T-helper 1 cell treated with Interleukin-12 subunit alpha and Interleukin-12 subunit beta and Interleukin-4 antibody, amounts not matched to agents 30 ng/mL and 1 ng/mL, for 36 hours (primary cell): ENCODE data around the gene EEIG1. TPM values are rescaled to one million over a fixed set of nuclear protein-coding genes. Genes with fewer than 3 reads are reported as not detected.
"Not testable (repeated sequence)": the region's sequence is repeated elsewhere in the genome, so short reads cannot be mapped to it uniquely, and the experiment has no call there.

Experiments used
- intact Hi-C: fragments of 100-400 bp; cut with micrococcal nuclease; formaldehyde crosslinking; loops from one replicate; pipeline ENCODE4 v1.15.1; 2024
- total RNA-seq: library from RNA; stranded (reverse); gene quantifications from 2 replicates; pipeline ENCODE4 v1.2.3, GENCODE V29; 2022

Gene EEIG1
- total RNA-seq: 175 and 186 TPM in 2 replicates

DNA sequence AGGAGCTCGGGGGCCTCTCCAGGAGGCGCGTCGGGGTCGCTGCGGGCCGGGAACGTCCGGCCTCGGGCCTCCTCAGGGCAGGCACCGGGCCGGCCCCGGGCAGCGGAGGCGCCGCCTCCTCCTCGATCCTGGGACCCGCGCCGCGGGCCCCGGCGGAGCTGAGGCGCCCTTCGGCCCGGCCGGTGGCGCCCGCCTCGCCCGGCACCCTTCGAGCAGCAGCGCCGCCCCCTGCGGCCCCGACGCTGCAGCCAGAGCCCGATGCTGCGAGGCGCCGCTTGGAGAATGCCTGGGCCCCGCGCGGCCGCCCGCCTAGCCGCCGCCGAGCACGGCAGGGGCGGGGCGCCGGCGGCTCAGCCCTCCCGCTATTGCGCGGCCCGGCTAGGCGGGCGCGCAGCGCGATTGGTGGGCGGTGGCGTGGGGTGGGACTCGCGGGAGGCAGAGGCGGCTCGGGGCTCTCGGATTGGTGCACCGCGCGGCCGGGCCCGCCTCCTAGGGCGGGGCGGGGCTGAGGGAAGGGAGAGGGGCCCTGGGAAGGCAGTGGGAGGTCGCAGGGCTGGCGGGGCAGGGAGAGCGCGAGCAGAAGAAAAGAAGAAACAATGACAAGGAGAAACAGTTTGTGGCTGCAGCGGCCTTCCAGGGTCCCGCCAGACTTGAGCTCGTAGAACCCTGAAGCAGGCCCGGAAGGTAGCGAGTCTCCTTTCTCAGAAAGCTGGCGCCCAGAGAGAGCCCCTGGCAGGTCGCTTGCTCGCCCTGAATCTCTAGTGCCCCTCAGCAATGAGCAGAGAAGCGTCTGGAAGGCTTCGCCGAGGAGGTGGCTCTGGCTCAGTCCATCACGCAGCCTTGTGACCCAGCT lies at the start of gene EEIG1:
Gene EEIG1, minus strand, starts transcription at position 284 of the 853 bp plus-strand sequence. CDS start 852 bp downstream, outside the sequence.
- intact Hi-C loops: loop anchor here (1.0 to 2.0 kb wide), 11 partner anchors 11 to 210 kb away; partner anchors contain the start of genes DPM2 and NAIF1

DNA sequence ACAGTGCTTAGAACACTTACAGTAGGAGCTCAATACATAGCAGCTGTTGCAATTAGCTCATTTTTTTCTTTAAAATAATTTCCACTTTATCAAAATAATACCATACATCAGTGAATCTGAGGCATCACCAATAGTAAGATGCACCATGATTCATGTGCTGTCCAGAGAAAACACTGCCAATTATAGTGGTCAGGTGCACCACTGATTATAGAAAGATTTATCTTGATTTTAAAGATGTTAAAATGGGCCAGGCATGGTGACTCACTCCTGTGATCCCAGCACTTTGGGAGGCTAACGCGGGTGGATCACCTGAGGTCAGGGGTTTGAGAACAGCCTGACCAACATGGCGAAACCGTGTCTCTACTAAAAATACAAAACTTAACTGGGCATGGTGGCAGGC lies 46.9 kb upstream of the EEIG1 start:
- intact Hi-C loops: loop anchor here (2.0 to 5.0 kb wide), 3 partner anchors 39 to 1040 kb away; partner anchors contain the start of genes NAIF1 and SH2D3C

- intact Hi-C loops: loop anchor here (1.0 to 5.0 kb wide), 6 partner anchors 20 to 1040 kb away; partner anchors contain the start of genes NAIF1 and SH2D3C
Observed at GRCh38 chr9:128026773-128027541, 46.2 kb upstream of the EEIG1 start.

DNA sequence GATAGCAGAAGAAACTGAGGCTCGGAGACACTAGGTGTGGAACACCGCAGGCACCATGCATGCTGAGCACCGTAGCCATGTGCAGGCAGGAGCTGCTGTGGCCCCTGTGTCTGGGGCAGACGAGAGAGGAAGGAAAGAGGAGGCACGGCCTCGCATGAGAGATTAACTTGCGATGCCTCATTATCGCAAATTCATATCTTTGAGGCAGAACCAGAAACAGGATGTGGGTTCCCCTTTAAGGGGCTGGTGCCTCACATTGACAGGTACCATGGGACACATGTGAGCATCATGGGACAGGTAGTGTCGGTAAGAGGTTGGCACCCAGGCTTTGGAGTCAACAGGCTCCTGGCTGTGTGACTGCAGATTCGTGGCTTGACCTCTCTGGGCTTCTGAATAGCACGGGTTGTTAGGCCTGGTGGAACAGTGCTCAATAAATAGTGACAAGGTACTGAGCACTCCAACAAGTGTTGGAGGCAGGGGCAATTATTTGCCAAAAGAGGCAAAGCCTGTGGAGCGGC lies 45.5 kb upstream of the EEIG1 start:
- intact Hi-C loops: loop anchor here (1.0 to 5.0 kb wide), 6 partner anchors 19 to 1039 kb away; partner anchors contain the start of genes NAIF1 and SH2D3C

- intact Hi-C loops: loop anchor here (1.0 to 5.0 kb wide), 7 partner anchors 8 to 1038 kb away; partner anchors contain the start of genes NAIF1 and SH2D3C
Observed at GRCh38 chr9:128025736-128026135, 44.9 kb upstream of the EEIG1 start.

GRCh38 chr9:128024761-128025308 lies 44.0 kb upstream of the EEIG1 start:
- intact Hi-C loops: loop anchor here (1.0 to 5.0 kb wide), 3 partner anchors 8 to 1038 kb away; partner anchors contain the start of gene SH2D3C

DNA sequence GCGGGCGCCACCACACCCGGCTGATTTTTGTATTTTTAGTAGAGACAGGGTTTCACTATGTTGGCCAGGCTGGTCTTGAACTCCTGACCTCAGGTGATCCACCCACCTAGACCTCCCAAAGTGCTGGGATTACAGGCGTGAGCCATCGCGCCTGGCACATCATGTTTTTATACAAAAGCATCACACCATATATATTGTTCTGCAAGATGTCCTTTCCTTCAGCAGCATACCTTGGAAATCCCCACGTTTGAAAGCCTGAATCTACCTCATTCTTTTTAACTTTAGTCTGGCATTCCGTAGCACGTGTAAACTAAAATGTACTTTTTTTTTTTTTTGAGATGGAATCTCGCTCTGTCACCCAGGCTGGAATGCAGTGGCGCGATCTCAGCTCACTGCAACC lies 42.9 kb upstream of the EEIG1 start:
- intact Hi-C loops: not testable (repeated sequence)

- intact Hi-C loops: no loop called here
Observed at GRCh38 chr9:128022886-128023285, 42.1 kb upstream of the EEIG1 start.

DNA sequence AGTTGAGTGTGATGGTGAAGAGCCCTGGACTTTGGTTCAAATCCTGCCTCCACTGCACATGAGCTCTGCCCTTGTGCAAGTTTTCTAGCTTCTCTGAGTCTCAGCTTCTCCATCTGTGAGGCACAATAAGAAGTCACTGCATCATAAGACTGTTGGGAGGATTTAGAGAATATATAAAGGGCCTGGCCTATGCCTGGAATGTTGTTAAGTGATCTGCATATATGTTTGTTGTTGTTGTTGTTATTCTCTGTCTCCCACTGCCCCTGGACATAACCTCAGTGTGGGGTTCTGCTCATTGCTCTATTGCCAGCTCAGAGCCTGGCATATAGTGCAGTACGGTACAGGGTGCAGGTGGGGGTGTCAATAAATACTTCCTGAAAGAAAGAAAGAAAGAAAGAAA lies 40.3 kb upstream of the EEIG1 start:
- intact Hi-C loops: no loop called here

GRCh38 chr9:128020692-128021091 lies 39.9 kb upstream of the EEIG1 start:
- intact Hi-C loops: no loop called here

- intact Hi-C loops: no loop called here
Observed at GRCh38 chr9:128015696-128016095, 34.9 kb upstream of the EEIG1 start.

DNA sequence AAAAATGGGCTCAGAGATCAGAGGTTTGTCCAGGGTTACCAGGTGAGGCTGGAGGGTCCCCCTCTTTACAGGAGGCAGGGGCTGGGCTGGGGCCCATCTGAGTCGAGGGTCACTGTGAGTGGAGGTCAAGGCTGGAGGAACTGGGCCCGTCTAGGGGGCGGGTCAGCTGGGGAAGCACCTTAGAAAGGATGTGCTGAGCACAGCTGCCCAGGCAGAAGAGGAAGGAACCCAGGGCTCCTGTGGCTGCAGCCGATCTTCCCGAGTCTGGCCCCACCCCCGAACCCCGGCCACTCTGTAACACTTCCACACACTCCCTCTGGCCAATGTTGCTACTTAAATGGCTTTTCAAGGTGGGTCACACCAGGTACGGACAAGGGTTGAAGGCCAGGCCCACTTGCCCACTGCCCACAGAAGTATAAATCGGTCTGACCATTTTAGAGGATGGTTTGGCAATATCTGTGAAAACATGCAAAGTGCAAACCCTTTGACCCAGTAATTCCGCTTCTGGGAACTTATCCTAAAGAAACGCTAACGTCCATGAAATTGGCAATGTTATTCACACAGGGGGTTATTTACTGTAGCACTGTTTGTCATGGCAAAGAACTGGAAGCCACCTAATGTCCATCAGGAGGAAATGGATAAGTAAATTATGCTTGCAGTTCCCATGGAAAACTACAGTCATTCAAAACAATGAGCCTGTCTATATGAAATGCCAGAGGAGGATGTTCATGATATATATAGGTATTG lies 30.5 kb upstream of the EEIG1 start:
- intact Hi-C loops: no loop called here

DNA sequence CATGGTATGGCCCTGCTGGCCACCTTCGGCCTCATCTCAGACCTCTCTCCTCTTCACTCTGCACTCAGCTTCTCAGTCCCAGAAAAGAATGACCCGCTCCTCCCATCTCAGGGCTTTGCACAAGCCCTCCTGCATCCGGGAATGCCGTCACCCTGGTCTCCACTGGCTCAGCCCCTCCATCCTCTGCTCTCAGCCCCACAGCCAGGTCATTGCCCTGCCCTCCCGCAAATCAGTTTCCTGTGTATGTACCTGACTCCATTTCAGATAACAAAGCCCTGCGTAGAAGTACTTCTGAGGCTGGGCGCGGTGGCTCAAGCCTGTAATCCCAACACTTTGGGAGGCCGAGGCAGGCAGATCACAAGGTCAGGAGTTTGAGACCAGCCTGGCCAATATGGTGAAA lies 28.9 kb upstream of the EEIG1 start:
- intact Hi-C loops: loop anchor here (2.0 kb wide), 1 partner anchor 67 kb away; no protein-coding TSS in a partner anchor

GRCh38 chr9:128008171-128008570 lies 27.4 kb upstream of the EEIG1 start:
- intact Hi-C loops: loop anchor here (2.0 kb wide), 1 partner anchor 65 kb away; no protein-coding TSS in a partner anchor

- intact Hi-C loops: loop anchor here (1.0 to 2.0 kb wide), 5 partner anchors 19 to 65 kb away; partner anchors contain the start of gene NAIF1
Observed at GRCh38 chr9:128007566-128008138, 26.9 kb upstream of the EEIG1 start.

DNA sequence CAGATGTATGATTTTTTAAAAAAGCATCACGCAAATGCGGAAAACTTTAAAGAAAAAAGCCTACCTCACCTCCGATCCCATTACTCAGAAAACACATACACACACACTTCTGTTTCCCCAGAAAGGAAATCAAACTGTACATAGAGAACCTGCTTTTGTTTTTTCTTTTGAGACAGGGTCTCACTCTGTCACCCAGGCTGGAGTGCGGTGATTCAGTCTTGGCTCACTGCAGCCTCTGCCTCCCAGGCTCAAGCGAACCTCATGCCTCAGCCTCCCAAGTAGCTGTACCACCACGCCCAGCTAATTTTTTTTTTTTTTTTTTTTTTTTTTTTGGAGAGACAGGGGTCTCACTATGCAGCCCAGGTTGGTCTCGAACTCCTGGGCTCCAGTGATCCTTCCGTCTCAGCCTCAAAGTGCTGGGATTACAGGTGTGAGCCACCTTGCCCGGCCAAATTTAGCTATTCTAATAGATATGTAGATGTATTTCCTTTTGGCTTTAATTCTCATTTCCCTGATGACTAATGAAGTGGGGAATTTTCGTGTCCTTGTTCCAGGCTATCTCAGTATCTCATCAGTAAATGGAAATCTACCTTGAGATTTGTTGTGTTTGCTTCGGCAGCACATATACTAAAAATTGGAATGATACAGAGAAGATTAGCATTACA lies 25.7 kb upstream of the EEIG1 start:
- intact Hi-C loops: loop anchor here (2.0 kb wide), 1 partner anchor 60 kb away; the partner anchor contains the start of gene NAIF1

- intact Hi-C loops: loop anchor here (2.0 kb wide), 1 partner anchor 61 kb away; the partner anchor contains the start of gene NAIF1
Observed at GRCh38 chr9:128005923-128006322, 25.1 kb upstream of the EEIG1 start.

DNA sequence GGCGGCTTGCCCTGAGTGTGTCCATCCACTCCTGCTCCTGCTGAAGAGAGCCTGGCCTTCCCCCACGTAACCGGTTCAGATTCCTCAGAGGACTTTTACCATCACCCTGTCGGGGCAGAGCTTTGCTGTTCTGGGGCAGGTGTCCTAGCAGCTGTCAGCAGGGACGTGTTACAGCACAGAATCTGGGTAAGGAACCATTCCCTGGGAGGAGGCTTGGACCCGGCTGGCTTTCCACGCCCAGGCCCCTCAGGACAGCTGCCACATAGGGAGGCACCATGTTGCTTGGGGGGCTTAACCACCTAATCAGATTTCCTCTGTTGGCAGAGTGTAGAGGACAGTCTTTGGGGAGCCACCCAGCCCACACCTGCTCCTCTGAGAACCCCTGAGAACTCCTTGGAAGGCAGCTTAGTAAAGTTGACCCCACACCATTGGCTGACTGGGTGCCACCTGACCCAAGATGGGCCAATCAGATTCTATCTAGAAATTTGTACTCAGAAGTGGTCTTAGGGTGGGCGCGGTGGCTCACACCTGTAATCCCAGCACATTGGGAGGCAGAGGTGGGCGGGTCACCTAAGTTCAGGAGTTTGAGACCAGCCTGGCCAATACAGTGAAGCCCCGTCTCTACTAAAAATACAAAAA lies 23.3 kb upstream of the EEIG1 start:
- intact Hi-C loops: no loop called here

DNA sequence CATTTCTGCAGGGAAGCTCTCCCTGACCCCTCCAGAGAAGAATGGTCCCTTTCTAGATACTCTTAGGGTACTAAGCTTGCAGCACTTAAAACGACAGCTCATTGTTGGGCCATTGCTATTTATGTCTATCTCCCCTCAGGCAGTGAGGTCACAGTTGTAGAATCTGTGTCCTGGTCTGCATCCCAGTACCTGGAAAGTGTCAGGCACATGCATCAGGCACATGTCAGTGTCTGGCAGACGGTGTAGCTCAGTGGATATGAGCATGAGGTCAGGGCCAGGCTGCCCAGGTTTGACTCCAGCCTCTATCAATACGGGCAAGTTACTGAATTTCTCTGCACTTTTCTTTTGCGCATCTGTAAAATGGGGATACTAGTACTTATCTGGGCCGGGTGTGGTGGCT lies 22.2 kb upstream of the EEIG1 start:
- intact Hi-C loops: no loop called here
